Dermis blood vessel endothelial cell (primary cell): ENCODE results near the gene UBE2V1. TPM values are rescaled to one million over a fixed set of nuclear protein-coding genes. Genes with fewer than 3 reads are reported as not detected.
A peak's percentile ranks its signal among the peaks of the same experiment; 100 is the strongest.

Experiments
- DNase-seq: peaks from one replicate; pipeline ENCODE4 v3.0.0; 2010
- total RNA-seq: library from RNA; depleted of rRNA; stranded (reverse); fragments of >200 nt; gene quantifications from 2 replicates; pipeline ENCODE4 v1.2.3, GENCODE V29; 2014

UBE2V1 gene
- total RNA-seq, 1 donor from 2014 or later = 33.5 TPM

DNA sequence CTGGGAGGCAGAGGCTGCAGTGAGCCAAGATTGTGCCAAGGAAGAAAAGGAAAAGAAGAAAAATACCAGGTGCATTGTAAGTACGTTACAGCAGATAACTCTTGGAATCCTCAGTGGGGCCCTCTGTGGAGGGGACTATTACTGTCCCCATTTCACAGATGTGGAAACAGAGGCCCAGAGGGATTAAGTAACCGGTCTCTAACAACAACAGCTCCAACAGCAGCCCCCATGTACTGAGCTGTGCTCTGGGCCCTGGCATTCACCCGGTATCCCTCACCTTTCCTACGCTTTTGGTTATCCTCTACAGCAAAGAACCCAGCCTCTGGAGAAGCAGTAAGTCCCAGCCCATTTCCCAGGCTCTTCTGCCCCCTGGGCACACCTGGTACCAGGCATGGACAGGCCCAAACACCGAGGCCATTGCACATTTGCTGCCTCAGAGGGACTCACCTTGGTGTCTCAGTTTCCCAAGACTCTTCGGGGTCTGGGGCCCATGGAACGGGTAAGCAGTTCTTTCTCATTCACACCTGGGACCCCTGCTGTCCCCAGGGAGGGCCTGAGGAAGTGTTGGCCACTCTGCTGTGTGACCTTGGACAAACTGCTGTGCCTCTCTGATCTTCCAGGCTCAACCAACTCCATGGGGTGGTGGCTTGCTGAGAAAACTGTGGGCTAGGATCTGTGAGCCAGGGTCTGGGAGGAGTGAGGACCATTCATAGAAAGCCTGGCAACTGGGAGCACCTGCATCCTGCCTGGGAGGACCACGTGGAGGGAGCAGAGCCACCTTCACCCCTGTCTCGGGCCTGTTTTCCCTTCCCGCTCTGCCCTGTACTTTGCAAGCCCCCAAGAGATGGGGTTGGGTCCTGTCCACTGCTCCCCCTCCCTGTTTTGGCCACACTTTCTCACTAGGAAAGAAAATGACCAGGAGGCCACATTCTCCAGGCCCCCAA lies 70.3 kb downstream of the UBE2V1 start:
- DNase-seq = no peak

DNA sequence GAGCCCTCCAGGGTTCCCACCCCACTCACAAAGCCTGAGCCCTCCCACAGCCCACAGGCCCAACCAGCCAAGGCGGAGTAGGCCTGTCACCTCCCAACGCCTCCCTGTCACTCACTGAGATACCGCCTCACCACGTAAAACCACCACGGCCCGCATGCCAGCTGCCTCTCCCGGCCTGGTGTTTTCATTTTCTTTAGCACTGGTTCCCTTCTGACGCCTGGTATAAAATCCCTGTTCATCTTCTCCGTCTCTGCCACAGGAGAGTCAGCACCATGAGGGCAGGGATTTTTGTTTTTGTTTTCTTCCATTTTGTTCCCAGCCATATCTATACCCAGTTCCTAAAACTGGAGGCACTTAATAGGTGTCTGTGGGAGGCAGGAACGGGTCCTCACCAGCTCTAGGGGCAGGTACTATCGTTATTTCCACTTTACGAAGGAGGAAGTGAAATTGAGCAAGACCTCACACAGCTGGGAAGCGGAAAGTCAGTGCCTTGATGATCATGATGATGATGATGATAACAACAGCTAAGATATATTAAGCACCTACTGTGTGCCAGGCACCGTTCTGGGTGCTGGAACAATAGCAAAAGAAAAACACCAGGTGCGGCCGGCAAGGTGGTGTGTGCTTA lies 71.6 kb downstream of the UBE2V1 start:
- no peak for DNase-seq

DNA sequence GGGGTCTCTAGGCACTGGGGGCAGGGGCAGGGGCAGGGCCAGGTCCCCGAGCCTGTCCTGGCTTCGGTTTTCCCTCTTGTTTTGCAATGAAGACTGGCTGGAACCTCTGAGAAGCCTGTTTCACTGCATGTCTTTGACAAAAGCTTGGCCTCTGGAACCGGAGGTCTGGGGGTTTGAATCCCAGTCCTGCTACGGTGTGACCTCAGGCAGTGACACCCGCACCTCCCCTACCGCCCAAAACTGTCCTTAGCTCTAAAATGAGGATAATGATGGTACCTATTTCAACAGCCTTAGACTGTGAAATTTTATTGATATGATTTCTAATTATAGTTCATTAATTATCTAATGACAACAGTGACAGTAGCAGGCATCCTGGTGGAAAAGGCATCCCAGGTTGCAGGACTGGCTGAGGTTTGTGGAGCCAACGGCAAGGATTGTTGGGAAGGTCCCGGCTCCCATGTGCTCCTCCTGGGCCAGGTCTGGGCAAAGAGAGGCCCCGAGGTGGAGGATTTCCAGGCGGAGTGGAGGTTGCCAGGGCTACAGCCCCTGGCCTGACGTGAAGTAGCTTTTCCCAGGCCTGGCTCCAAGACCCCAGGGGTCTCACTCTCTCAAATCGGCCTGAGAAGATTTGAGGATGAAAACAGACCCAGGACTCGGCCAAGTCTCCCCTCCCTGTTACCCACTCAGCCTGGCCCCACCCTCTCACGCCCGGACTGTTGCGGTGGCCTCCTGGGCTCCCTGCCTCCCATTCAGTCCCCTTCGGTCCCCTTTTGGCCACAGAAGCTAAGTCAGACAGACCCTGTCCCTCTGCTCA lies 72.3 kb downstream of the UBE2V1 start:
- DNase-seq = no peak

DNA sequence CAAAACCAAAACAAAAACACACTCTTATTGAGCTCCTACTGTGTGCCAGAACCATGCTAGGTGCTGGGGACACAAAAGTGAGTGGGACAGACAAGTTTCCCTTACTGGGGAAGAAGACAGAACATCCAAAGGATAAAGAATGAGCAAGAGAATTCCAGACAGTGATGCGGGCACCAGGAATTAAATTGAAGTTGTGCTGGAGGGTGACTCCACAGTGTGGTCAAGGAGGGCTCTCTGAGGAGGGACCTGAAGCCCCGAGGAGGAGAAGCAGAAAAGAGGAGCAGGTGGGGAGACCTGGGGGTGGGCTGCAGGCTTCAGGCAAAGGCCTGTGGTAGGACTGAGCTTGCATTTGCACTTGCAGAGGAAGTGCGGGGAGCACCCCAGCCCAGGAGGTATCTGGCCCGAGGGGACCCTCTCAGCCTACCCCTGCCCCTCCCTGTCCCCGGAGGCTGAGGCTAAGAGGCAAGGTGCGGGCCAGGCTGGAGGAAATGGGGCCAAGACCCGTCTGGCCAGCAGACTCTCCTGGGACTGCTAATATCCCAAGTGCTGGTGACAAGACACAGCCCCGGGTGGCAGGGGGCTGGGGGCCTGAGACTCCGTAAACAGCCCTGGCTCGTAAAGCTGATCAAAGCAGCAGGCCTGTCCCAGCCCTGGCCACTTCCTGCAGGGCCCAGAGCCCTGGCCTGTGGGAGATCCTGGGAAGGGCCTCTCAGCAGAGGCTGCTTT lies 73.1 kb downstream of the UBE2V1 start:
- DNase-seq = no peak

DNA sequence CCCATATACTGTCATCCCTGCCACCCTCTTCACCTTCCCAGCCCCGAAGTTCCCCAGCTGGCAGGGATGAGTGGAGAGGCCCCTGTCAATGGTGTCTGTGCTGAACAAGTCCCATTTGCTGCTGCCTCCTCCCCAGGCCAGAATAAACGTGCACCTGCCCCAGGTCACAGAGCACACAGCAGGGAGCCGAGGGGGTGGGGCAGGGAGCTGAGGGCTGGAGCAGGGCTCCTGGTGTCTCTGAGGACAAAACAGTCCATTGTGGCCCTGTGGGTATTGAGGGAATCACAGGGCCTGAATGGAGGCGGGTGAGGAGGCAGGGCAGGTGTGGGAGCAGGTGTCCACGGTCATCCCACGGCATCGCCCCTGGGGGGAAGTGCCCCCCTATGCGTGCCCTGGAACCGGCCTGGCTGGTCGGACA lies 74.4 kb downstream of the UBE2V1 start:
- DNase-seq = no peak

DNA sequence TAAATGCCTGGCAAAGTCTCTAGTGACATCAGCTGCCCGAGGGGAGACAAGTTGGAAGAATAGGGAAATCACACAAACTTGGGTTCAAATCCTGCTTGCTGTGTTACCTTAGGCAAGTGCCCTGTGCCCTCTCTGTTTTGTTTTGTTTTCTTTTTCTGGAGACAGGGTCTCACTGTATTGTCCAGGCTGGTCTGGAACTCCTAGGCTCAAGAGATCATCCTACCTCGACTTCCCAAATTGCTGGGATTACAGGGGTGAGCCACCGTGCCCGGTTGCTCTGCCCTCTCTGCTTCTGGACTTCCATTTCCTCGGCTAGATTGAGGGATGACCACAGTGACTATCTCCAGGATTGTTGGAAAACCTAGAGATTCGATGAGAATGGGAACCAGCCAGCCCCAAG lies 74.8 kb downstream of the UBE2V1 start:
- DNase-seq = no peak

DNA sequence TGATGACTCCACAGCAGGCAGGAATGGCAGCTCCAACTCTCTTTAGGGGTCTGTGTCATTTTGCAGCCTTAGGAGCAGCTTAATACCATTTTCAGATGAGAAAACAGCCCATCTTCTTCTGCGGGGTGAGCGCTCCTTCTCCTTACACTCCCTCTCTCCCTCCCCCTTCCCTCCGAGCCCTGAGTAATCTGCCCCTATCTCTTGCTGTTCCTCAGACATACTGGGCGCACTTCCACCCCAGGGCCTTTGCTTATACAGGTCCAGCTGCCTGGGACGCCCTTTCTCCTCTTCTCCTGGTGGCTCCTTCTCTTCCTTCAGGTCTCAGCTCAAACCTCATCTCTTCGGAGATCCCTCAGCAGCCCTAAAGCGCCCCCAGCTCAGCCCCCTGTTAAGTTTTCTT lies 75.4 kb downstream of the UBE2V1 start:
- no peak for DNase-seq

DNA sequence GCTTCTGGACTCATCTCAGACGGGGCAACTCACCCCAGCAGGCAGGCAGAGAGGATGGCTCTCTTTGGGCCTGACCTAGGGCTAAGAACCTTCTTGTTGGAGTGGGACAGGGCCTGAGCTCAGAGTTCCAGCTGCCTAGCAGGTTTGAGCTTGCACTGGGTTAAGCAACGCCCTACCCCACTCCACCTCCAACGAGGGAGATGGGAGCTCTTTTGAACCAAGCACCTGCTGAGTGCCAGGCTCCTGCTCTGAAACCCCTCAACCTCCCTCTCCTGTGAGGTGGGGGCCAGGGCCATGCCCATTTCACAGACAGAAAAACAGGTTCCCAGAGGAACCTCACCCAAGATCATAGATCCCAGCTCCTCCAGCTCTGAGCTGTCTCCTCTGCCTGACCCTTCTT lies 75.8 kb downstream of the UBE2V1 start:
- no peak for DNase-seq

DNA sequence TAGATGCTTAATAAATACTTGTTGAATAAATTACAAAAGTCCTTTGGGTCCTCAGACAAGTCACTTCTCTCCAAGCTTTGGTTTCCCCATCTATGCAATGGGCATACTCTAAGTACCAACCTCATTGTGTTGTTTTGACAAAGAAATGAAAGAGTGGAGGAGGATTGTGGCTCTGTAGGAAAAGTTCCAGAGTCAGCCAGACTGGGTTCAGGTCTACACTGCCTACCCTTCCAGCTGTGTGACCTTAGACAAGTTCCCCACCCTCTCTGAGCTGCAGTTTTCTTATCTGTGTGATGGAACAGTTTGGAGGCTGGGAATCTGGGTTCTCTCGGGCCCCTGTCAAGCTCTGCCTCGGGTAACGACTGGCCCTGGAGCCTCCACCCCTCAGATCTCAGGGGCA lies 76.2 kb downstream of the UBE2V1 start:
- no peak for DNase-seq

DNA sequence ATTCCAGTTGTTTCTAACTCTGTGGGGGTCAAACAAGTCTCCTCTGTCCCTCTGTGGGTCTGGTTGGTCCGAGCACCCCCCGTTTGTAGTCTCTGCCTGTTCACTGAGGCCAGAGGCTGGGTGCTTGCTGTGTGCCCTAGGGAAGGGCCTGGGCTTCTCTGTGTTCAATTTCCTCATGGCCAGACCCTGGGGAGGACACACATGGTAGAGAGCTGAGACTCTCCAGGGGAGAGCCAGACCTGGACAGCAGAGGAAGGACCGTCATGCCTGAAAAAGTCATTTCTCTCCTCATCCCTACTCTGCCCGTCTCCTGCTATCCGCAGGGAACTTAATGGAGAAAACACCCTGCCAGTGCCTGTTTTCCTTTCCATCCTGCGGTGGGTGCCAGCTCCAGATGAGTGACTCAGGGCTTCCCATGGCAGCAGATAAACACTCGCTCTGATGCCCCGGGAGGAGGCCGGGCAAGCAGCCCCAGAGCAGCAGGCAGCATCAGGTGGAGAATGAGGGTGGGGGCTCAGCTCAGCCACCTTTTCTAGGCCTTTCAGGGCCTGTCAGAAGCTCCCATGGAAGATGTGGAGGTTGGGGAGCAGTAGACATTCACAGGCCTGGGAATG lies 78.3 kb downstream of the UBE2V1 start:
- peak; percentile 84 for DNase-seq

DNA sequence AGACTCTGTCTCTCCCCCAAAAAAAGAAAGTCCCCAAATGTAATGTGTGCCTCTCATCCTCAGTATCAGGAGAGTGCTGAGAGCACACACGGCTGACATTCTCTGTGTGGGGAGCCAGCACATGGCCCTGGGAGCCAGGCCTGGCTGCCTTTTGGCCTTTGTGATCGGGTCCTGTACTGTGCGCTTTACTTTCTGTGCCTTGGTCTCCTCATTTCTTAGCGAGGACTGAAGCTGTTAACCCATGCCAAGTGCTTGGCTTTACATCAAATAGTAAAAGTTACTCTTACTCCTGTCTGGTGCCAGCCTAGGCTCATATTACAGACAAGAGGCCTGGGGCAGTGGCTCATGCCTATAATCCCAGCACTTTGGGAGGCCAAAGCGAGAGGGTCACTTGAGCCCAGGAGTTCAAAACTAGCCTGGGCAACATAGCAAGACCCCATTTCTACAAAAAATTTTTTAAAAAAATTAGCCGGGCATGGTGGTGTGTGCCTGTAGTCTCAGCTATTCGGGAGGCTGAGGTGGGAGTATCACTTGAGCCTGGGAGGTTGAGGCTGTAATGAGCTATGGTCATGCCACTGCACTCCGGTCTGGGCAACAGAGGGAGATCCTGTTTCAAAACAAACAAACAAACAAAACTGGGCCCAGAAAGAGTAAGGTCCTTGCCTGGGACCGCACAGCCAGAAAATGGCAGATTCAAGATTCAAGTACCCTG lies 79.8 kb downstream of the UBE2V1 start:
- DNase-seq = no peak

Other genes starting within 250 kb of the UBE2V1 start
- 1.2 and 2.4 TPM in 2 replicates for gene SPATA2, start 197.6 kb downstream of the UBE2V1 start, total RNA-seq
- gene RNF114, start 176.8 kb downstream of the UBE2V1 start, total RNA-seq = 69.4 and 169 TPM in 2 replicates
- gene SNAI1, start 130.2 kb downstream of the UBE2V1 start, total RNA-seq = 1.5 TPM in 2 replicates
- 17.2 and 20.8 TPM in 2 replicates for gene PEDS1, start 40.6 kb upstream of the UBE2V1 start, total RNA-seq
- gene CEBPB, start 77.7 kb upstream of the UBE2V1 start, total RNA-seq = 18.4 and 29.1 TPM in 2 replicates